ENCODE measurements around the gene CDH7. TPM values are rescaled to one million over a fixed set of nuclear protein-coding genes. Genes with fewer than 3 reads are reported as not detected.
A peak's percentile ranks its signal among the peaks of the same experiment; 100 is the strongest.

The CDH7 gene
- polyA plus RNA-seq, 6 donors from 2014 or later = not detected

DNA sequence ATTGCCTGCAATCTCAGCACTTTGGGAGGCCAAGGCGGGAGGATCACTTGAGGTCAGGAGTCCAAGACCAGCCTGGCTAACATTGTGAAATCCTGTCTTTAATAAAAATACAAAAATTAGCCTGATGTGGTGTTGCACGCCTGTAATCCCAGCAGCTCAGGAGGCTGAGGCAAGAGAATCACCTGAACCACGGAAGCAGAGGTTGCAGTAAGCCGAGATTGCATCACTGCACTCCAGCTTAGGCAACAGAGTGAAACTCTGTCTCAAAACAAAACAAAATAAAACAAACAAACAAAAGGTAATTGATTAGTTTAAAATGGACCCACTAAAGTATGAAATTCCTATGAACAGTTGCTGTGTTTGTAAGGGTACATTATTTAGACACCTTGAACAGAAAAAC lies 39.8 kb downstream of the CDH7 start:
- H3K27ac Mint-ChIP-seq = no peak overlapping the region
- no peaks in the 10 kb centered on the region for H3K27me3 Mint-ChIP-seq
- no peaks in the 10 kb centered on the region for H3K4me1 Mint-ChIP-seq
- H3K36me3 Mint-ChIP-seq = no peaks in the 10 kb centered on the region
- no peak for DNase-seq
- H3K4me3 Mint-ChIP-seq = no peak overlapping the region
- ATAC-seq (ENCODE audit: low read depth in 2 of 2) = no peak
- H3K9me3 Mint-ChIP-seq = peaks cover 0 to 6% (median 0%) of the 10 kb centered on the region in 7 donors

DNA sequence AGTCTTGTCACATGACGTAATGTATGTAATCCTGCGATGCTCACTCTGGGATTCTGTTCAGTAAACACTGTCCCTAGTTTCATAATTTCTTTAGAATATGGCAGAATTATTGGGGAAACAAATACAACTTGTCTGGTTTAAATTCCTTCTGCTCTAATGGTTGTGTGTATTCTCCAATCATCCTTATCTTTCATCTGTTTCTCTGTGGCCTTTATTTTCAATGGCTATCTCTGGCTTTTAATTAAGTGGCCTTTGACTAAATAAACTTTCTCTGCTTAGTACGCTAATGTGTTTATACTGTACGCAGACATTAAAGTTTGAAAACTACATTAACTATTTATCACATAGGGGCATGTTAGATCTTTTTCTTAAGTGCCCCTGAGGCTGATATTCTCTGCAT lies 40.9 kb downstream of the CDH7 start:
- Mint-ChIP-seq H3K4me3 (no peak overlapping the region), H3K9me3 (peaks cover 0 to 6% (median 0%) of the 10 kb centered on the region in 7 donors), H3K27ac (no peak overlapping the region), H3K27me3 (no peaks in the 10 kb centered on the region), H3K4me1 (no peaks in the 10 kb centered on the region), H3K36me3 (no peaks in the 10 kb centered on the region)
- ATAC-seq (ENCODE audit: low read depth in 2 of 2) (no peak), DNase-seq (no peak)

DNA sequence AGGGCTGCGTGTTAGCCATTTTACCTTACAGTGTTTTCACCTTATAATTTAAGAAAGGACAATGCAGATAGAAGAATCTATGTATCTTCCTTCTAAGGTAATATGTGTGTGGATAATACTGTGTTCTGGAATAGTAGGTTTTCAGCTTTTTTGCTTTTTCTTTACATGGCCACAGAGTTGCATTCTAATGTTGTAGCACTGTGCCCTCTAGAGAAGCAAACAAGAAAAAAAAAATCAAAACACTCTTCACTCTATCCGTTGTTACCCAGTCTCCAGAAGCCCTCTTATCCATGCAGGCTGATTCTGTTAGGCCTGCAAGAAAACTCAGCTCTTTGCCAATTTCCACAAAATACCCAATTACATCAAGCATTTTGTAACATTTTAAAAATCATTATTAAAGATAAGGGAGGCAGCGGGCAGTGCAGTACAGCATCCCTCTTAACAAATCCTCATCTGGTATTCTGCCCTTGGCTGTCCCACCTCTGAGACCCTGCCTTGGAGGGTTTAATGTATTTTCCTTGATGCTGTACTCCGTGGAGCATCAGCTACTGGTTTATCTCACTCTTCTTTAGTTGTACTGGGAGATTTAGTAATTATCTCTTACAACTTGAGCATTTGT lies 41.8 kb downstream of the CDH7 start:
- Mint-ChIP-seq H3K27ac (no peak overlapping the region), H3K4me3 (no peak overlapping the region), H3K4me1 (no peaks in the 10 kb centered on the region), H3K9me3 (peaks cover 0 to 6% (median 0%) of the 10 kb centered on the region in 7 donors), H3K36me3 (no peaks in the 10 kb centered on the region), H3K27me3 (no peaks in the 10 kb centered on the region)
- DNase-seq (no peak), ATAC-seq (ENCODE audit: low read depth in 2 of 2) (no peak)

DNA sequence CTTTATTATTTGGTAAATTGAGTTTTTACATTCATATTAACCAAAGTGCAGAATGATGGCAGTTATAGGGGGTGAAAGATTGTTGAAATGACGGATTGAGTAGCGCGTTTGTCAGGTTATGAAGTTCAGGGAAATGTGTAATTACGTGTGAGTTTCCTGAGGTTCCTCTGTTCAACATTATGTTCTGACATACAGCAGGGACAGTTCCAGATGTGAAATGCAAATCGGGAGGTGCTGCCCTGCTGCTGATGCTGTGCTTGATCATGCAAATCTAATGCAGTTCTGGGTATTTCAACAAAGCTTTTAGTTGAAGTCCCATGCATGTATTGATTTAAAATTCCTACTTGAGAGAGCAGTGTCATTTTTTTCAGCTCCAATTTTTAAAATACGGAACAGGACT lies 57.9 kb downstream of the CDH7 start:
- no peak overlapping the region for H3K4me3 Mint-ChIP-seq
- no peak overlapping the region for H3K27ac Mint-ChIP-seq
- no peaks in the 10 kb centered on the region for H3K27me3 Mint-ChIP-seq
- no peak for DNase-seq
- no peaks in the 10 kb centered on the region for H3K4me1 Mint-ChIP-seq
- ATAC-seq (ENCODE audit: low read depth in 2 of 2) = no peak
- H3K9me3 Mint-ChIP-seq = peaks cover 0 to 4% (median 0%) of the 10 kb centered on the region in 7 donors
- H3K36me3 Mint-ChIP-seq = no peaks in the 10 kb centered on the region

DNA sequence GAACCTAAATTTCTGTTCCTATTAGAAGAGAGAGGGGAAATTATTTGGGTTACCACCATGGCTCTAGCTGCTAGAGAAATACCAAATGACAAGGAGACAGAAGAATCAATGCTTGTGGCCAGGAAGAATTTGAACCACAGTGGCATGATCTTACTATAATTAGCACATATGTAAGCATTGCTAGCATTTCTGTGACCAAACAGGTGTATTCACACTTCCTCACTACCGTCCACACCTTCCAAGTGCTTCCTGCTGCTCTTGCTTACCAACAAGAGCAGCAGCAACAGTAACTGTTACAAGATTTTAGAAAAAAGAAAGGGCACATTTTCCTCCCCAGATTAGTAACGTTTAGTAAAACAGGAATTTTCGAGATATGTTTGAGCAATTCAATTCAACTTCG lies 60.5 kb downstream of the CDH7 start:
- no peaks in the 10 kb centered on the region for H3K4me1 Mint-ChIP-seq
- no peak for DNase-seq
- H3K27me3 Mint-ChIP-seq = no peaks in the 10 kb centered on the region
- ATAC-seq (ENCODE audit: low read depth in 2 of 2) = no peak
- H3K9me3 Mint-ChIP-seq = peaks cover 0 to 4% (median 0%) of the 10 kb centered on the region in 7 donors
- peak overlapping the region in 1 of 6 donors; percentile 35 for H3K27ac Mint-ChIP-seq
- H3K4me3 Mint-ChIP-seq = no peak overlapping the region
- H3K36me3 Mint-ChIP-seq = no peaks in the 10 kb centered on the region

DNA sequence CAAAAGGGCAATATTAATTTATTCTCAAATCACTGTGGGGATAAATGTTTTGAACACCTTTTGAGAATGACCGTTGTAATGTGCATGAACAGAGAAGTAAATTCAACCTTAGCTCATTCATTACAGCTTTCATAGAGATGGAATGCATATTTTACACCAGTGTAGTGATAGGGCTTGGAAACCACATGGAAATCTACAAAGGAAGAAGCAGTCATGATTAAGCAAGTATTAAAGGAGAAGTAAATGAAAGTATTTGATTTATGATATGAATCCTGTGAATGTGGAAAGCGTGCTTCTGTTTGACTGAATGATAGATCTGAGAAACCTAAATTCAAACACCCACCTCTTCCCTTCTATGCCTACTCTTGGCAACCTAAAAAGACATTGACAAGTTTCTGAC lies 64.7 kb downstream of the CDH7 start:
- ATAC-seq (ENCODE audit: low read depth in 2 of 2) (no peak), DNase-seq (no peak)
- Mint-ChIP-seq H3K4me3 (no peak overlapping the region), H3K9me3 (peaks cover 0 to 5% (median 2%) of the 10 kb centered on the region in 7 donors), H3K27me3 (no peaks in the 10 kb centered on the region), H3K27ac (no peak overlapping the region), H3K36me3 (no peaks in the 10 kb centered on the region), H3K4me1 (no peaks in the 10 kb centered on the region)

DNA sequence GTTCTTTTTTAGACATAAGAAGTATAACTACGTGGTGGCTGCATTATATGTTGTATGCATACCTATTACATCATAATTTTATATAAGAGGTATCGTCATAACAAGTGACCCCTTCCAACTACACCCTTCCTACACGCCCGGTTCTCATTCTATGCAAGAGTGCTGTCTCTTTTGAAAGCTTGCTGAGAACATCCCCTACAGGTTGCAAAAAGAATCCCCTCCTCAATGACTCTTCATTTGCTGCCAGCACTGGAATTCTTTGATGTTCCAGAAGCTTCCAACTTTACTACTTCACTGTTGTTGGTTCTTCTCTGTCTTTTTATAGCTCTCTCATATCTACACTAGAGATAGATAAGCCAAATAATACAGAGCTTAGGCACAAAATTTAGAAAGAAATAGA lies 66.4 kb downstream of the CDH7 start:
- DNase-seq (no peak), ATAC-seq (ENCODE audit: low read depth in 2 of 2) (no peak)
- peaks cover 0 to 5% (median 2%) of the 10 kb centered on the region in 7 donors for H3K9me3 Mint-ChIP-seq
- H3K4me1 Mint-ChIP-seq = no peaks in the 10 kb centered on the region
- H3K4me3 Mint-ChIP-seq = no peak overlapping the region
- no peaks in the 10 kb centered on the region for H3K27me3 Mint-ChIP-seq
- no peak overlapping the region for H3K27ac Mint-ChIP-seq
- no peaks in the 10 kb centered on the region for H3K36me3 Mint-ChIP-seq

DNA sequence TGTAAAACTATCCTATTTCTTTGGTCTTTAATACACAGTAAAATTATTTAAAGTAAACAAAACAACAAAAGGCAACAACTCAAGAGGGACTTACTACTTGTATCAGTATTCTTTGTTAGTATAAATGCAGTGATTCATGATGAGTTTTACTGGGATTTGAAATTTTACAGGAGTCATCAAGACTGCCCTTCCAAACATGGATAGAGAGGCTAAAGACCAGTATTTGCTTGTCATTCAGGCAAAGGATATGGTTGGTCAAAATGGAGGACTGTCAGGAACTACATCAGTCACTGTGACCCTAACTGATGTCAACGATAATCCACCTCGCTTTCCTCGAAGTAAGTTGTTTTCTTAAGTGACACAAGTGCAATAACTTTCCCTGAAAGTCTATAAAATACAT lies 71.1 kb downstream of the CDH7 start:
- Mint-ChIP-seq H3K9me3 (peaks cover 0 to 5% (median 0%) of the 10 kb centered on the region in 7 donors), H3K27me3 (no peaks in the 10 kb centered on the region), H3K4me3 (no peak overlapping the region), H3K36me3 (no peaks in the 10 kb centered on the region), H3K4me1 (no peaks in the 10 kb centered on the region), H3K27ac (no peak overlapping the region)
- ATAC-seq (ENCODE audit: low read depth in 2 of 2) (no peak), DNase-seq (no peak)

DNA sequence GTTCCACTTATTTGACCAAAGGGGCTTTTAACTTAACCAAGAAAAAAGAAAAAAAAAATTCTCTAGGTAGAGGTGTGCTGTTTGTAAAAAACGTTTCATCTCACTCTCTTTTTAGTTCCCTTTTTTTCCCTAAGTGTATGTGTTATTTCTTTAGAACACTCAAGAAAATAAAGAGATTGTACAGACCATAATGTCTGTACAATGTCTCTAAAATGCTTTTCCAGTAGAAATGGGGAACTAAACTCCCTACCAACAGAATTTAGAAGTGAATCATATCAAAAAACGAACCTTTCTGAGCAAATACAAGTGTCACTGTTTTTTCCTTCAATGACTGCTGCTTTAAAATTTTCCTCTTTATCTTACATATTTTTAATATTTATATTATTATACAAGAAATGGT lies 72.0 kb downstream of the CDH7 start:
- no peak overlapping the region for H3K27ac Mint-ChIP-seq
- no peak for ATAC-seq (ENCODE audit: low read depth in 2 of 2)
- H3K36me3 Mint-ChIP-seq = no peaks in the 10 kb centered on the region
- H3K27me3 Mint-ChIP-seq = no peaks in the 10 kb centered on the region
- H3K9me3 Mint-ChIP-seq = peaks cover 0 to 5% (median 0%) of the 10 kb centered on the region in 7 donors
- no peak for DNase-seq
- no peak overlapping the region for H3K4me3 Mint-ChIP-seq
- no peaks in the 10 kb centered on the region for H3K4me1 Mint-ChIP-seq

DNA sequence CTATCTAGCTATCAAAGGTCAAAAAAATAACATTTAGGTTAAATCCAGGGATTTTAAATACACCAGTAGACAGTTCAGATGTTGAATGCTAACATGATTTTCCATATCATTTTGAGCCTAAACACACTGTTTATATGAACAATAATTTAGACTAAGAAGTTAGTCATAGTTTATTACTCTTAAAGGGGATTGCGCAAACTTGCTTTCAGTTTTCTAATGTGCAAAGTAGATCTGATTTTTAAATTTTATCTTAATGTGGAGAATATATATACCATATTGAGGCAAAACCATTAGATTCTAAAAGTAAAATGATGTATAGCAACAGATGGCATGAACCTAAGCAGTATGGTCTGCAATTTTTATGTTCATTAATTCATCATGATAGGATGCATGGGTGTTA lies 76.6 kb downstream of the CDH7 start:
- no peak overlapping the region for H3K4me3 Mint-ChIP-seq
- H3K4me1 Mint-ChIP-seq = no peaks in the 10 kb centered on the region
- H3K9me3 Mint-ChIP-seq = peaks cover 0 to 7% (median 0%) of the 10 kb centered on the region in 7 donors
- DNase-seq = no peak
- no peak overlapping the region for H3K27ac Mint-ChIP-seq
- ATAC-seq (ENCODE audit: low read depth in 2 of 2) = no peak
- H3K27me3 Mint-ChIP-seq = no peaks in the 10 kb centered on the region
- H3K36me3 Mint-ChIP-seq = no peaks in the 10 kb centered on the region

DNA sequence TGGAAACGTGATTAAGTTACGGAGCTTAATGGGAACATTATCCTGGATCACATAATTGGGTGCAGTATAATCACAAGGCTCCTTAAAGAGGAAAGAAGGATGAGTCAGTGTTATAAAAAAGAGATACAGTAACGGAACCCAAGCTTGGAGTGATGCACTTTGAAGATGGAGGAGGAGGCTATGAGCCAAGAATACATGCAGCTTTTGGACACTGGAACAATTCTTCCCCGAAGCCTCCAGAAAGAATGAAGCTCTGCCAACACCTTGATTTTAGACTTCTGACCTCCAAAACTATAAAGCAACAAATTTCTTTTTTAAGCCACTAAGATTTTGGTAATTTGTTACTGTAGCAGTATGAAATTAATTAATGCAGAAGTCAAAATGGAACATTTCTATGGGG lies 85.1 kb downstream of the CDH7 start:
- Mint-ChIP-seq H3K27me3 (no peaks in the 10 kb centered on the region), H3K4me3 (no peak overlapping the region), H3K4me1 (no peaks in the 10 kb centered on the region), H3K27ac (no peak overlapping the region), H3K36me3 (no peaks in the 10 kb centered on the region), H3K9me3 (peaks cover 0 to 7% (median 5%) of the 10 kb centered on the region in 7 donors)
- ATAC-seq (ENCODE audit: low read depth in 2 of 2) (no peak), DNase-seq (no peak)

DNA sequence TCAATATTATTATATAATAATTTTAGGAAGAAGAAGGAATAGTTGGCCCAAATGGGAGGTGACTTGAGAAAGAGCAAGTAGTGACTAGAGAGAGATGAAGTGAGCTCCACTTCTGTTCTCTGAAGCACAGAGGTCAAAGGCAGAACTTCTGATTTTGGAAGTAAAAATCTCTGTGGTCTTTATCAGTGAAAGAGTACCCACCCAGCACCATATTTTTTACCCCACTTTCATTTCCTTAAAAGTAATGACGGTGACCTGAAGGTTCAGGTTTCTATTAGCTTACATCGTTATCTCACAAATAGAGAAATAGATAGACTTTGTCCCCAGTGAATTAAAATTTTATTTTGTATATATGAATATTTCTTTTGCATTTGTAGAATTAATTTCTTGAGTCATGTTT lies 95.3 kb downstream of the CDH7 start:
- no peak overlapping the region for H3K4me3 Mint-ChIP-seq
- H3K4me1 Mint-ChIP-seq = no peaks in the 10 kb centered on the region
- no peaks in the 10 kb centered on the region for H3K9me3 Mint-ChIP-seq
- H3K36me3 Mint-ChIP-seq = no peaks in the 10 kb centered on the region
- DNase-seq (no peak), ATAC-seq (ENCODE audit: low read depth in 2 of 2) (no peak)
- no peaks in the 10 kb centered on the region for H3K27me3 Mint-ChIP-seq
- no peak overlapping the region for H3K27ac Mint-ChIP-seq

DNA sequence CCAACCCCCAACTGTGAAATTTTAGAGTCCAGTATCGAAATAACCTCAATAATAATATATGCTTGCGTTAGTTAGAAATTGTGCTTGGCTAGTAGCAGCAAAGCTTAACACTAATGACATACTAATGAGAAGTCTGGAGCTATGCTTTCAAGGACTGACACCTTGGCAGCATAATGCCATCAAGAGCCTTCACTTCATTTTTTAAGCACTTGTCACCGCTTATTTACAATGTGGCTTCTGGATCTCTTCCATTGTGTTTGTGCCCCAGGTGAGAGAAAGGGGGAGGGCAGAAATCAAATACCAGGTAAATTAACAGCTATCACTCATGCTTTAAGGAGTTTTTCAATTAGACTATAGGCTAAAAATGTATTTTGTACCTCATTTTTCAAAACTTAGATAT lies 101.5 kb downstream of the CDH7 start:
- H3K4me3 Mint-ChIP-seq = no peak overlapping the region
- H3K9me3 Mint-ChIP-seq = peaks cover 0 to 4% (median 0%) of the 10 kb centered on the region in 7 donors
- no peak for ATAC-seq (ENCODE audit: low read depth in 2 of 2)
- H3K27me3 Mint-ChIP-seq = no peaks in the 10 kb centered on the region
- H3K4me1 Mint-ChIP-seq = no peaks in the 10 kb centered on the region
- DNase-seq = no peak
- H3K27ac Mint-ChIP-seq = no peak overlapping the region
- H3K36me3 Mint-ChIP-seq = no peaks in the 10 kb centered on the region

DNA sequence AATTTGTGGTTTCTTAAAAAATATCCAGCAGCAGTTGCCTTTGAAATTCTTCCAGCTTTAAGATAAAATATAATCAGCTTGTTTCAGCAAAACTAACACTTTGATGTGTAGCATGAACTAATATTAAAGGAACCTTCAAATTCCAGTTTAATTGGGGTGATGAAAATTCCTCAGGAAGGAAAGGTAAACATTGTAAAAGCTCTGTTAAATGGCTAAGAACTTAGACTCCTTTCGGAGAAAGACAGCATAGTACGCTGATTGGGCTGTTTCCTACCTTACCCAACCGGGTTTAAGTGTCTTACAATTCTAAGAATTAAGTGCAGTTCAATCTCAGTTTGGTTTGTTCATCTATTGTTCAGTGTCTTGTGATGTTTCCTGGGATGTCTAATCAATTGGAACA lies 108.3 kb downstream of the CDH7 start:
- Mint-ChIP-seq H3K9me3 (peaks cover 0 to 4% (median 0%) of the 10 kb centered on the region in 7 donors), H3K36me3 (no peaks in the 10 kb centered on the region), H3K4me3 (no peak overlapping the region), H3K27ac (no peak overlapping the region), H3K27me3 (no peaks in the 10 kb centered on the region), H3K4me1 (no peaks in the 10 kb centered on the region)
- ATAC-seq (ENCODE audit: low read depth in 2 of 2) (no peak), DNase-seq (no peak)

DNA sequence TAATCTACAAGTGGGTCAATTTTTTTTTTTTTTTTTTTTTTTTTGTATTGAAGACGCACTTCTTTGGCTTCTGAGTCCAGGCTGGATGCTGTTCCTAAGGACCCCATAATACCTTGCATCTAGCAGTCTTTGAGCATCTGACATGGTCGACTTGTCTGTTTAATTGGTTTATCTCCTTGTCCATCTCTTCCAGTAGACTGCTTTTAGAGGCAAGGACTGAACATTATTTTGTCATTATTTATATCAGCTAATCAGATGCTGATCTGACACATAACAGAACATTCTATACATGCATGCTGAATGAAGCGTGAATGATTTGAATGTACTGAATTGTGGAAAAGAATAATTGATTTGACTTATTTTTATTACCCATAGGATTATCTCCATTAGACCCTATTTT lies 118.7 kb downstream of the CDH7 start:
- no peaks in the 10 kb centered on the region for H3K4me1 Mint-ChIP-seq
- no peak overlapping the region for H3K4me3 Mint-ChIP-seq
- H3K27ac Mint-ChIP-seq = no peak overlapping the region
- peaks cover 0 to 5% (median 2%) of the 10 kb centered on the region in 7 donors for H3K9me3 Mint-ChIP-seq
- DNase-seq (no peak), ATAC-seq (ENCODE audit: low read depth in 2 of 2) (no peak)
- H3K36me3 Mint-ChIP-seq = no peaks in the 10 kb centered on the region
- H3K27me3 Mint-ChIP-seq = no peaks in the 10 kb centered on the region
